NCI-H2107 treated with DMSO at 0.1 percent for 48 hours (cell line): ENCODE measurements around the gene LRRC8E.
"Not testable (repeated sequence)": the region's sequence is repeated elsewhere in the genome, so short reads cannot be mapped to it uniquely, and the experiment has no call there.

Source experiments
- DNase-seq: peaks from one replicate; lab custom pipeline; 2025; ENCODE audit not compliant: unreplicated experiment; lab: John Stamatoyannopoulos, UW

Gene LRRC8E

GRCh38 chr19:7928741-7929701 is 40.7 kb downstream of the LRRC8E start:
- DNase-seq: peak; percentile 8

GRCh38 chr19:7930030-7930429 is 41.7 kb downstream of the LRRC8E start:
- DNase-seq: not testable (repeated sequence)

GRCh38 chr19:7930765-7931164 is 42.5 kb downstream of the LRRC8E start:
- DNase-seq: no peak

- DNase-seq: no peak
These were observed 43.1 kb downstream of the LRRC8E start for GRCh38 chr19:7931221-7932061.

GRCh38 chr19:7932276-7932929 is 44.1 kb downstream of the LRRC8E start:
- DNase-seq: no peak

- no peak for DNase-seq
These were observed 44.6 kb downstream of the LRRC8E start for GRCh38 chr19:7932930-7933300.

- DNase-seq: no peak
These were observed 45.1 kb downstream of the LRRC8E start for GRCh38 chr19:7933411-7933810.

GRCh38 chr19:7933828-7934725 is 45.8 kb downstream of the LRRC8E start:
- DNase-seq: no peak

GRCh38 chr19:7934766-7935165 is 46.5 kb downstream of the LRRC8E start:
- DNase-seq: no peak

GRCh38 chr19:7940841-7941240 is 52.5 kb downstream of the LRRC8E start:
- no peak for DNase-seq

GRCh38 chr19:7941895-7942596 is 53.7 kb downstream of the LRRC8E start:
- DNase-seq: no peak

- no peak for DNase-seq
These were observed 54.7 kb downstream of the LRRC8E start for GRCh38 chr19:7942981-7943443.

- DNase-seq: peak; percentile 99
These were observed 55.3 kb downstream of the LRRC8E start, which contains the start of gene TIMM44 for GRCh38 chr19:7943444-7944176. TSS of gene TIMM44 (minus strand) at chr19:7943666. CDS start at chr19:7943651, 15 bp downstream.

- peak; percentile 80 for DNase-seq
These were observed 56.0 kb downstream of the LRRC8E start for GRCh38 chr19:7944177-7944761.

GRCh38 chr19:7947939-7948338 is 59.6 kb downstream of the LRRC8E start:
- DNase-seq: no peak
